Keratinocyte (primary cell): ENCODE data around the gene ZNF487. TPM values are rescaled to one million over a fixed set of nuclear protein-coding genes. Genes with fewer than 3 reads are reported as not detected.

Experiments used
- DNase-seq: peaks from one replicate; pipeline ENCODE4 v3.0.0-alpha.2; 2011; ENCODE audit warnings: low read depth, missing footprints, low spot score
- FAIRE-seq: peaks from 2 replicates; lab custom pipeline; 2011; peaks lifted over from hg19 to GRCh38; lab: Jason Lieb, UNC
- H2AFZ ChIP-seq: 2 replicates; pipeline ENCODE4 v1.6.0; 2012; ENCODE audit warnings: low read length, control low read depth, inconsistent platforms; ENCODE audit not compliant: control insufficient read depth
- H3K27ac ChIP-seq: 2 replicates; pipeline ENCODE4 v1.5.1; 2011; ENCODE audit warnings: low read length; ENCODE audit not compliant: control insufficient read depth, insufficient read depth
- H3K27me3 ChIP-seq: 3 replicates; pipeline ENCODE4 v1.6.0; 2011; ENCODE audit warnings: low read length; ENCODE audit not compliant: control insufficient read depth, insufficient read depth; ENCODE audit errors: extremely low read depth
- H3K36me3 ChIP-seq, 2 experiments: 2 replicates in 1 of 2; 3 replicates in 1 of 2; pipeline ENCODE4 v1.5.1; 2011; ENCODE audit warnings: low read length in 2 of 2, mild to moderate bottlenecking in 1 of 2; ENCODE audit not compliant: control insufficient read depth in 2 of 2, insufficient read depth in 2 of 2; ENCODE audit errors: extremely low read depth in 1 of 2
- H3K4me1 ChIP-seq: 3 replicates; pipeline ENCODE4 v1.5.1; 2011; ENCODE audit warnings: low read length; ENCODE audit not compliant: control insufficient read depth, insufficient read depth; ENCODE audit errors: extremely low read depth
- H3K4me2 ChIP-seq: 3 replicates; pipeline ENCODE4 v1.6.0; 2011; ENCODE audit warnings: low read depth, low read length; ENCODE audit not compliant: control insufficient read depth, insufficient read depth; ENCODE audit errors: extremely low read depth
- H3K4me3 ChIP-seq, 3 experiments: fragments of 200-600 bp in 1 of 3; sonication (generic) in 1 of 3; 2 replicates in 2 of 3; 3 replicates in 1 of 3; pipeline ENCODE4 v1.5.1; 2011 to 2016; ENCODE audit warnings: low read length in 3 of 3, mild to moderate bottlenecking in 3 of 3, control low read depth in 2 of 3, inconsistent platforms in 1 of 3, low read depth in 1 of 3, mixed read lengths in 1 of 3, mixed run types in 1 of 3, moderate library complexity in 1 of 3; ENCODE audit not compliant: control insufficient read depth in 2 of 3, insufficient read depth in 2 of 3; ENCODE audit errors: extremely low read depth in 1 of 3
- H3K79me2 ChIP-seq: 2 replicates; pipeline ENCODE4 v1.6.0; 2012; ENCODE audit warnings: low read length; ENCODE audit not compliant: control insufficient read depth, insufficient read depth
- H3K9ac ChIP-seq: 3 replicates; pipeline ENCODE4 v1.6.0; 2011; ENCODE audit warnings: low read length; ENCODE audit not compliant: control insufficient read depth, insufficient read depth; ENCODE audit errors: extremely low read depth
- H3K9me1 ChIP-seq: 3 replicates; pipeline ENCODE4 v1.6.0; 2011; ENCODE audit warnings: low read length; ENCODE audit not compliant: control insufficient read depth, insufficient read depth; ENCODE audit errors: extremely low read depth
- H3K9me3 ChIP-seq: 2 replicates; pipeline ENCODE4 v1.5.1; 2012; ENCODE audit warnings: low read depth, low read length; ENCODE audit not compliant: control insufficient read depth
- H4K20me1 ChIP-seq: 3 replicates; pipeline ENCODE4 v1.6.0; 2011; ENCODE audit warnings: low read length; ENCODE audit not compliant: control insufficient read depth, insufficient read depth; ENCODE audit errors: extremely low read depth
- EZH2 ChIP-seq: IDR thresholded peaks from one replicate; pipeline ENCODE4 v1.6.1; 2012; ENCODE audit warnings: inconsistent platforms, mild to moderate bottlenecking, low read length, moderate library complexity
- dilution Hi-C: fragments of 300-500 bp; cut with MboI; formaldehyde crosslinking; loops from one replicate; pipeline ENCODE4 v1.7.0; 2020; ENCODE audit warnings: low sequenced_read_pairs; ENCODE audit not compliant: extremely low pct_ligation_motif_present
- polyA plus RNA-seq, 5 experiments: library from polyadenylated mRNA; depleted of rRNA in 3 of 5; stranded (reverse) in 3 of 5; stranded (forward) in 1 of 5; unstranded in 1 of 5; fragments of >200 nt; gene quantifications; 1 replicate in 1 of 5; 2 replicates in 3 of 5; 3 replicates in 1 of 5; pipeline versions ENCODE4 v1.2.1 to v1.2.3, GENCODE V29; 2011 to 2012; ENCODE audit warnings: missing spikeins in 2 of 5, low read depth in 1 of 5, low replicate concordance in 1 of 5
- TF ChIP-seq, protein P1 (sequence below), 3 experiments: IDR thresholded peaks in 1 of 3; conservative IDR thresholded peaks in 1 of 3; optimal IDR thresholded peaks in 1 of 3; 2 replicates in 2 of 3; 3 replicates in 1 of 3; pipeline versions ENCODE3 to v1.5.1; 2011; ENCODE audit warnings: low read length in 3 of 3, mild to moderate bottlenecking in 3 of 3, moderate library complexity in 2 of 3, control low read depth in 1 of 3, inconsistent platforms in 1 of 3; ENCODE audit not compliant: insufficient read depth in 2 of 3; ENCODE audit errors: extremely low read depth in 1 of 3

Gene ZNF487
- polyA plus RNA-seq, 1 donor (not counting 4 experiments of a cell fraction or from before 2014, with no cell fraction given) = 4.1 TPM

- peaks cover 28% of the 10 kb centered on the region for H4K20me1 ChIP-seq
- peaks cover 64% of the 10 kb centered on the region for H3K79me2 ChIP-seq
- peak overlapping the region; percentile 97 for H3K27ac ChIP-seq
- H3K4me2 ChIP-seq = peak overlapping the region; percentile 99
- no peak for DNase-seq
- no peak overlapping the region for H2AFZ ChIP-seq
- peak overlapping the region; percentile 77 to 89 (median 83) for H3K4me3 ChIP-seq
- dilution Hi-C loops = no loop called here
- H3K4me1 ChIP-seq = peaks cover 38% of the 10 kb centered on the region
- no peaks in the 10 kb centered on the region for H3K9me1 ChIP-seq
- FAIRE-seq = no peak
- peak overlapping the region; percentile 93 for H3K9ac ChIP-seq
- TF ChIP-seq, protein P1, sequence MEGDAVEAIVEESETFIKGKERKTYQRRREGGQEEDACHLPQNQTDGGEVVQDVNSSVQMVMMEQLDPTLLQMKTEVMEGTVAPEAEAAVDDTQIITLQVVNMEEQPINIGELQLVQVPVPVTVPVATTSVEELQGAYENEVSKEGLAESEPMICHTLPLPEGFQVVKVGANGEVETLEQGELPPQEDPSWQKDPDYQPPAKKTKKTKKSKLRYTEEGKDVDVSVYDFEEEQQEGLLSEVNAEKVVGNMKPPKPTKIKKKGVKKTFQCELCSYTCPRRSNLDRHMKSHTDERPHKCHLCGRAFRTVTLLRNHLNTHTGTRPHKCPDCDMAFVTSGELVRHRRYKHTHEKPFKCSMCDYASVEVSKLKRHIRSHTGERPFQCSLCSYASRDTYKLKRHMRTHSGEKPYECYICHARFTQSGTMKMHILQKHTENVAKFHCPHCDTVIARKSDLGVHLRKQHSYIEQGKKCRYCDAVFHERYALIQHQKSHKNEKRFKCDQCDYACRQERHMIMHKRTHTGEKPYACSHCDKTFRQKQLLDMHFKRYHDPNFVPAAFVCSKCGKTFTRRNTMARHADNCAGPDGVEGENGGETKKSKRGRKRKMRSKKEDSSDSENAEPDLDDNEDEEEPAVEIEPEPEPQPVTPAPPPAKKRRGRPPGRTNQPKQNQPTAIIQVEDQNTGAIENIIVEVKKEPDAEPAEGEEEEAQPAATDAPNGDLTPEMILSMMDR (optimal IDR thresholded peaks at IDR 0.05 in 1 of 3, IDR thresholded peaks at IDR 0.05 in 1 of 3, conservative IDR thresholded peaks at IDR 0.05 in 1 of 3; ENCODE audit: extremely low read depth in 1 of 3, insufficient read depth in 2 of 3, low read length in 3 of 3) = no peak
- TF ChIP-seq EZH2 = no peak
- H3K36me3 ChIP-seq = peaks cover 2 to 17% of the 10 kb centered on the region in 2 experiments
- no peaks in the 10 kb centered on the region for H3K9me3 ChIP-seq
- H3K27me3 ChIP-seq = no peaks in the 10 kb centered on the region
These were observed 29.7 kb upstream of the ZNF487 start for GRCh38 chr10:43407148-43407575.

DNA sequence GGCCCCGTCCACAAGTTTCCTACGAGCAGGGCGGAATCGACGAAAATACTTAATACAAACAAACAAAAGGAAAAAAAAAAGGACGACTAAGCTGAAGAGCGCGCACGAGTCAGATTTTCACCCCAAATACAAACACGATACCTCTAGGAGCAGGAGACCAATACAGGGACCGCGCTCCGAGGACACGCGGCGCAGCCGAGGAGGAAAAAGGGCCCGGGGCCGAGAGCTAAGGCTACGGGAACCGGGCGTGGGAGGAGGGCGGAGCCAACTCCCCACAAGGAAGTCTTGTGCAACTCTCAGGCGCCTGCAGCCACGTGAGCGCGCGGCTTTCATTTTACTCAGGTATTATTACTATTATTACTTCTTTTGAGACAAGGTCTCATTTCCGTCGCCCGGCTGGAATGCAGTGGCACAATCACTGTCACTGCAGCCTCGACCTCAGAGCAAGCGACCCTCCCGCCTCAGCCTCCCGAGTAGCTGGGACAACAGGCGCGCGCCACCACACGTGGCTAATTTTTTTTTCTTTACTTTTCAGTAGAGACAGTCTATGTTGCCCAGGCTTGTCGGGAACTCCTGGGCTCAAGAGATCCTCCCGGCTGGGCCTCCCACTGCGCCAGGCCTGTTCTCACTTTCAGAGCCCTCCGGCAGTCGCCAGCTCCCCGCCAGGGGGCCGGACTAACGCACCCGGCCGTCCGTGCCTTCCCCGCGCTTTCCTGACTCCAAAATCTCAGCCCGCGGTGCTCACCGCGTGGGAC lies 29.2 kb upstream of the ZNF487 start:
- peaks cover 59% of the 10 kb centered on the region for H3K79me2 ChIP-seq
- peaks cover 24% of the 10 kb centered on the region for H4K20me1 ChIP-seq
- peaks cover 32% of the 10 kb centered on the region for H3K4me1 ChIP-seq
- H3K9ac ChIP-seq = peak overlapping the region; percentile 93
- H3K27ac ChIP-seq = peak overlapping the region; percentile 97
- peak overlapping the region; percentile 33 for H2AFZ ChIP-seq
- DNase-seq (no peak), FAIRE-seq (peak; percentile 23)
- dilution Hi-C loops = no loop called here
- H3K36me3 ChIP-seq = peaks cover under 1 to 11% of the 10 kb centered on the region in 2 experiments
- H3K9me1 ChIP-seq = no peaks in the 10 kb centered on the region
- TF ChIP-seq, protein P1 (optimal IDR thresholded peaks at IDR 0.05 in 1 of 3, IDR thresholded peaks at IDR 0.05 in 1 of 3, conservative IDR thresholded peaks at IDR 0.05 in 1 of 3; ENCODE audit: extremely low read depth in 1 of 3, insufficient read depth in 2 of 3, low read length in 3 of 3) = peak; percentile 26 to 43 (median 30)
- no peak for TF ChIP-seq EZH2
- peak overlapping the region; percentile 99 for H3K4me2 ChIP-seq
- H3K27me3 ChIP-seq = no peaks in the 10 kb centered on the region
- H3K9me3 ChIP-seq = no peaks in the 10 kb centered on the region
- peak overlapping the region; percentile 77 to 89 (median 83) for H3K4me3 ChIP-seq
